Brain microvascular endothelial cell (primary cell): ENCODE measurements around the gene ZNF701.
"Not testable (repeated sequence)": the region's sequence is repeated elsewhere in the genome, so short reads cannot be mapped to it uniquely, and the experiment has no call there.

Experiments
- DNase-seq: peaks from one replicate; pipeline ENCODE4 v3.0.0-alpha.2; 2020
- H3K27ac ChIP-seq: fragments of 250-450 bp; sonication (Bioruptor Pico); 2 replicates; pipeline ENCODE4 v1.5.1; 2020; ENCODE audit warnings: mild to moderate bottlenecking, moderate library complexity
- H3K27me3 ChIP-seq: fragments of 250-450 bp; sonication (Bioruptor Pico); replicated peaks from 2 replicates; pipeline ENCODE4 v1.5.1; 2020; ENCODE audit warnings: mild to moderate bottlenecking
- H3K36me3 ChIP-seq: fragments of 250-450 bp; sonication (Bioruptor Pico); replicated peaks from 2 replicates; pipeline ENCODE4 v1.5.1; 2020; ENCODE audit warnings: mild to moderate bottlenecking
- H3K4me3 ChIP-seq: 2 replicates; pipeline ENCODE4 v1.5.1; 2011; ENCODE audit warnings: low read depth, mild to moderate bottlenecking, control low read depth, low read length, moderate library complexity
- in situ Hi-C: cut with HindIII; loops from 2 replicates; pipeline ENCODE4 v1.10.0; 2017; ENCODE audit warnings: low sequenced_read_pairs, low pct_ligation_motif_present
- TF ChIP-seq, protein P1 (sequence below): IDR thresholded peaks from 2 replicates; pipeline ENCODE4 v1.5.1; 2011; ENCODE audit warnings: low read depth, mild to moderate bottlenecking, moderate library complexity, low read length, control low read depth, inconsistent platforms; ENCODE audit errors: missing control alignments

The ZNF701 gene

DNA sequence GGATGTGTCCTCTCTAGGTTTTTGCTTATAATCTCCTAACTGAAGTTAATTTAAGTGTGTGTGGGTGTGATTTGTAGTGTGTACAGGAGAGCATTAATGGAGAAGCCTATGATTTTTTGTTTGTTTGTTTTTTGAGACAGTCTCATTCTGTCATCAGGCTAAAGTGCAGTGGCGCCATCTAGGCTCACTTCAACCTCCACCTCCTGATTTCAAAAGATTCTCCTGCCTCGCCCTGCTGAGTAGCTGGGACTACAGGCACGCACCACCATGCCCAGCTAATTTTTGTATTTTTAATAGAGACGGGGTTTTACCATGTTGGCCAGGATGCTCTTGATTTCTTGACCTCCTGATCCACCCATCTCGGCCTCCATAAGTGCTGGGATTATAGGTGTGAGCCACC is 20.6 kb downstream of the ZNF701 start:
- TF ChIP-seq, protein P1, sequence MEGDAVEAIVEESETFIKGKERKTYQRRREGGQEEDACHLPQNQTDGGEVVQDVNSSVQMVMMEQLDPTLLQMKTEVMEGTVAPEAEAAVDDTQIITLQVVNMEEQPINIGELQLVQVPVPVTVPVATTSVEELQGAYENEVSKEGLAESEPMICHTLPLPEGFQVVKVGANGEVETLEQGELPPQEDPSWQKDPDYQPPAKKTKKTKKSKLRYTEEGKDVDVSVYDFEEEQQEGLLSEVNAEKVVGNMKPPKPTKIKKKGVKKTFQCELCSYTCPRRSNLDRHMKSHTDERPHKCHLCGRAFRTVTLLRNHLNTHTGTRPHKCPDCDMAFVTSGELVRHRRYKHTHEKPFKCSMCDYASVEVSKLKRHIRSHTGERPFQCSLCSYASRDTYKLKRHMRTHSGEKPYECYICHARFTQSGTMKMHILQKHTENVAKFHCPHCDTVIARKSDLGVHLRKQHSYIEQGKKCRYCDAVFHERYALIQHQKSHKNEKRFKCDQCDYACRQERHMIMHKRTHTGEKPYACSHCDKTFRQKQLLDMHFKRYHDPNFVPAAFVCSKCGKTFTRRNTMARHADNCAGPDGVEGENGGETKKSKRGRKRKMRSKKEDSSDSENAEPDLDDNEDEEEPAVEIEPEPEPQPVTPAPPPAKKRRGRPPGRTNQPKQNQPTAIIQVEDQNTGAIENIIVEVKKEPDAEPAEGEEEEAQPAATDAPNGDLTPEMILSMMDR: no peak
- no peak for DNase-seq
- Histone ChIP-seq H3K27me3 (no peaks in the 10 kb centered on the region), H3K4me3 (no peak overlapping the region), H3K27ac (no peak overlapping the region), H3K36me3 (peaks cover 5% of the 10 kb centered on the region)
- in situ Hi-C loops: no loop called here

DNA sequence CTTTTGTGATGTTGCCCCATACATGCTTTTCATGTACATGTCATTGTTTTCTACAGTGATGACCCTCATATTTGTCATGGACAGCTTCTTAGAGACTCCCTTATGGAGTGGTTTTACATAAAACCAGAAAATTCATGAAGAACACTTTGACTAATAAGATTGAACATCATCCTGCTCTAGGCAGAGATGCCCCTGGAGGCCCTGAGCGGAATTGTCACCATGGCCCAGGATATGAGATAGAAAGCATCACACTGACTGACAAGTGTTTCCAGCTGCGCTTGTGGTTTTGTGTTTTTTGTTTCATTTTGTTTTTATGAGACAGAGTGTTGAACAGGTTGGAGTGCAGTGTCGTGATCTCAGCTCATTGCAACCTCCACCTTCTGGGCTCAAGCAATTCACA is 22.2 kb downstream of the ZNF701 start:
- TF ChIP-seq, protein P1: no peak
- no peaks in the 10 kb centered on the region for H3K27me3 ChIP-seq
- in situ Hi-C loops: no loop called here
- DNase-seq: no peak
- H3K27ac ChIP-seq: no peak overlapping the region
- H3K36me3 ChIP-seq: peaks cover 5% of the 10 kb centered on the region
- H3K4me3 ChIP-seq: no peak overlapping the region

- DNase-seq, H3K4me3 ChIP-seq, H3K27ac ChIP-seq, H3K27me3 ChIP-seq, H3K36me3 ChIP-seq, in situ Hi-C loops: not testable (repeated sequence)
These were observed 23.4 kb downstream of the ZNF701 start for GRCh38 chr19:52593441-52593840.

DNA sequence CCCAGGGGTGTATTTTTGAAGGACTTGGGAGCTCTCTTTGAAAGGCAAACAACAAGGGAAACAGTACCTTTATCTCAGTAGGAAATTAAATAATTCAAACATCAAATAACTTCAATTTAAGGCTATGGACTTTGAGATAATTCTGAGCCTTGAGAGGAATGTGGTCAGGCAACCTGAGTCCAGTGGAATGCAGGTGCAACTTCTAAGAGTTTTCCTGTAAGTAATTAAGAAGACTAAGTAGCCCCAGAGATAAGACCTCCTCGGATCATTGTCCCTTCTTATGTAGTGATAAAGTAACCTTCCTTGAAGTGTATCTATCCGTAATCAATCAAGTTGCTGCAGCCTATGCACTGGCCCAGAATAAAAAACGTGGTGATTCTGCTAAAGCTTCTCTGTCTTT is 29.2 kb downstream of the ZNF701 start:
- no peaks in the 10 kb centered on the region for H3K27me3 ChIP-seq
- H3K27ac ChIP-seq: no peak overlapping the region
- H3K4me3 ChIP-seq: no peak overlapping the region
- no peak for DNase-seq
- in situ Hi-C loops: no loop called here
- H3K36me3 ChIP-seq: no peaks in the 10 kb centered on the region
- TF ChIP-seq, protein P1: no peak

DNA sequence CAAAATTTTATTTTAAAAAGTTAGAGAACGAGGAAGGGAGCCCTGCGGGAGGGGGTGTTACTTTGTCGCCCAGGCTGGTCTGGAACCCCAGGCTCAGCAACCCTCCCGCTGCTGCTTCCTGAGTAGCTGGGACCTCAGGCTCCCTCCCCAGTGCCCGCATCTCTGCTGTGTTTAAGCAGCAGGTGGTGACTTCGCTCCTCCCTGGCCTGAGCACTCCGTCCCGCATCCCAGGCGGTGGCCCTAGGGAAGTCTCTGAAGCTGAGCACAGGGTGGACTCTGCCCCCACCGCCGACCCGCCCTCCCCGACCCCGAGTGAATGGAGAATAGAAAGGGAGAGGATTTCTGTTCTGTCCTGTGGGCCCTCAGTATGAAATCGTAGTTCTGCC is 30.5 kb downstream of the ZNF701 start:
- in situ Hi-C loops: no loop called here
- H3K4me3 ChIP-seq: peak overlapping the region; percentile 64
- H3K27ac ChIP-seq: no peak overlapping the region
- H3K36me3 ChIP-seq: no peaks in the 10 kb centered on the region
- DNase-seq: no peak
- TF ChIP-seq, protein P1: no peak
- no peaks in the 10 kb centered on the region for H3K27me3 ChIP-seq

DNA sequence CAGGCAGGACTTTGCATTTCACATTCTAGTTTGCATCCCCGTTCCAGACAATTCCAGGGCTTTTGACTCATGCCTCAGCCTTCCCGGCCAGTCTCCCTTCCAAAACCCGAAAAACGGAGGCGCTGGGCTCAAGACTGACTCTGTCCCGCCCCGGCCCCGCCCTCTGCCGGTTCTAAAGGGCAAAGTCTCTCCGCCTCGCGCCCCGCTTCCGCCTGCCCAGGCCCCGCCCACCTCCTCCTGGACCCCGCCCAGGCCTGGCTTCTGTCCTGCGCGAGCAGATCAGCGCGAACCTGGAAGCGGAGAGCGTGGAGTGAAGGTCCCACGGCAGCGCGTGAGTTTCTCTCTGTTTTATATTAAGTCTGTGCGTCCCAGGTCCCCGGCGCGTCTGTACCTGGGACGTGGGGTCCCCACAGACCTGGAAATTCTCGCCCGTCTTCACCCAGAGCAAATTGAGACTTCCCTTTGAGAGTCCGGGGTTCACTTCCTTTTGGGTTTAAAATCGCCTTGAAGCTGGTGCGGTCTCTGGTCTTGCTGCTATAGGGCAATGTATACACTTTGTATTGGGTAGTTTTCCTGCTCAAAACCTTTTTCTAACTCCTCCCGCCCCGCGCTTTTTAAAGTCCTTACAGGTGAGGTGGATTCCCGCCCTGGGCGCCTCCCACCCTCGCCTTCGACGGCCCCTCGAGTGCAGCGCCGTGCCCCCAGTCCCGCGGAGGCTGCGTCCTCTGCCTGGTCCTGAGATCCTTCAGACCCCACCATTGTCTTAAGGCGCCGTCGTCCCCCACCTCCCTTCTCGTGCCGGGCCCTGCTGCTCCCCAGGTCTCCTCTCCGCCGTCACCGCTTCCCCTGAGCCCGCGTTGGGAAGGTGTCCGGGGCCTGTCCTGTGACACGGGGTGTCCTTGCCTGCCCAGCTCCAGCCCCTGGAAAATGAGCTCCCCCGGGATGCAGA is 31.2 kb downstream of the ZNF701 start:
- no peaks in the 10 kb centered on the region for H3K27me3 ChIP-seq
- peak; percentile 81 for DNase-seq
- TF ChIP-seq, protein P1: peak; percentile 54
- H3K36me3 ChIP-seq: no peaks in the 10 kb centered on the region
- peak overlapping the region; percentile 64 for H3K4me3 ChIP-seq
- H3K27ac ChIP-seq: no peak overlapping the region
- in situ Hi-C loops: no loop called here
